Mesenchymal stem cell (in vitro differentiated cells and primary cell): ENCODE results near the gene PCNX2.
A peak's percentile ranks its signal among the peaks of the same experiment; 100 is the strongest.

Source experiments
- DNase-seq: peaks from one replicate; pipeline ENCODE4 v3.0.0-alpha.2; 2013
- H2AFZ ChIP-seq: one replicate; pipeline ENCODE4 v1.6.1; 2013; ENCODE audit warnings: low read depth, mild to moderate bottlenecking, control low read depth, inconsistent platforms, low read length, moderate library complexity
- H2AK5ac ChIP-seq: 2 replicates; pipeline ENCODE4 v1.6.1; 2013; ENCODE audit warnings: low read length, moderate library complexity, mild to moderate bottlenecking, inconsistent platforms; ENCODE audit not compliant: severe bottlenecking
- H2BK120ac ChIP-seq: one replicate; pipeline ENCODE4 v1.6.1; 2013; ENCODE audit warnings: low read depth, mild to moderate bottlenecking, inconsistent platforms, low read length, moderate library complexity
- H2BK12ac ChIP-seq, 2 experiments: one replicate each; pipeline ENCODE4 v1.6.1; 2013; ENCODE audit warnings: inconsistent platforms in 2 of 2, low read length in 2 of 2, mild to moderate bottlenecking in 2 of 2, moderate library complexity in 2 of 2, control low read depth in 1 of 2
- H2BK15ac ChIP-seq: one replicate; pipeline ENCODE4 v1.6.1; 2013; ENCODE audit warnings: mild to moderate bottlenecking, low read depth, inconsistent platforms; ENCODE audit not compliant: poor library complexity, severe bottlenecking
- H2BK5ac ChIP-seq: 2 replicates; pipeline ENCODE4 v1.6.1; 2013; ENCODE audit warnings: low read depth, mild to moderate bottlenecking, low read length, control low read depth, inconsistent platforms; ENCODE audit not compliant: poor library complexity, severe bottlenecking
- H3K14ac ChIP-seq, 2 experiments: one replicate each; pipeline ENCODE4 v1.6.1; 2013; ENCODE audit warnings: inconsistent platforms in 2 of 2, low read length in 2 of 2, control low read depth in 1 of 2, mild to moderate bottlenecking in 1 of 2, moderate library complexity in 1 of 2
- H3K18ac ChIP-seq, 2 experiments: one replicate each; pipeline ENCODE4 v1.6.1; 2013; ENCODE audit warnings: inconsistent platforms in 2 of 2, low read length in 2 of 2, control low read depth in 1 of 2, low read depth in 1 of 2, mild to moderate bottlenecking in 1 of 2
- H3K23ac ChIP-seq, 2 experiments: one replicate each; pipeline ENCODE4 v1.6.1; 2013; ENCODE audit warnings: inconsistent platforms in 2 of 2, low read length in 2 of 2, mild to moderate bottlenecking in 2 of 2, moderate library complexity in 2 of 2, control low read depth in 1 of 2
- H3K27ac ChIP-seq: 2 replicates; pipeline ENCODE4 v1.5.1; 2013; ENCODE audit warnings: mild to moderate bottlenecking, moderate library complexity, low read length, control low read depth, inconsistent platforms; ENCODE audit not compliant: poor library complexity, severe bottlenecking
- H3K27me3 ChIP-seq, 2 experiments: 2 replicates each; pipeline versions ENCODE4 v1.6.1 to v1.7.0; 2013; ENCODE audit warnings: low read length in 2 of 2, mild to moderate bottlenecking in 2 of 2, moderate library complexity in 2 of 2, control low read depth in 1 of 2, inconsistent platforms in 1 of 2; ENCODE audit not compliant: control insufficient read depth in 1 of 2, insufficient read depth in 1 of 2
- H3K36me3 ChIP-seq, 2 experiments: 2 replicates each; pipeline versions ENCODE4 v1.6.1 to v1.7.0; 2013; ENCODE audit warnings: low read length in 2 of 2, control low read depth in 1 of 2, inconsistent platforms in 1 of 2, low read depth in 1 of 2, mild to moderate bottlenecking in 1 of 2; ENCODE audit not compliant: insufficient read depth in 2 of 2, control insufficient read depth in 1 of 2
- H3K4ac ChIP-seq, 2 experiments: one replicate each; pipeline ENCODE4 v1.6.1; 2013; ENCODE audit warnings: inconsistent platforms in 2 of 2, low read length in 2 of 2, mild to moderate bottlenecking in 2 of 2, moderate library complexity in 2 of 2, control low read depth in 1 of 2, low read depth in 1 of 2
- H3K4me1 ChIP-seq: 2 replicates; pipeline ENCODE4 v1.6.1; 2013; ENCODE audit warnings: low read depth, low read length, control low read depth; ENCODE audit not compliant: control insufficient read depth, insufficient read depth
- H3K4me2 ChIP-seq: 2 replicates; pipeline ENCODE4 v1.6.1; 2013; ENCODE audit warnings: low read length, mild to moderate bottlenecking, inconsistent platforms; ENCODE audit not compliant: poor library complexity, severe bottlenecking
- H3K4me3 ChIP-seq, 2 experiments: 2 replicates each; pipeline versions ENCODE4 v1.5.1 to v1.7.0; 2013; ENCODE audit warnings: low read length in 2 of 2, mild to moderate bottlenecking in 2 of 2, control low read depth in 1 of 2, low read depth in 1 of 2; ENCODE audit not compliant: insufficient read depth in 1 of 2
- H3K79me1 ChIP-seq: replicated peaks from 2 replicates; pipeline ENCODE4 v1.6.1; 2013; ENCODE audit warnings: mild to moderate bottlenecking, control low read depth, low read length, inconsistent platforms; ENCODE audit not compliant: poor library complexity, severe bottlenecking
- H3K9ac ChIP-seq: 2 replicates; pipeline ENCODE4 v1.7.0; 2013; ENCODE audit warnings: mild to moderate bottlenecking, low read length, moderate library complexity
- H3K9me3 ChIP-seq: 2 replicates; pipeline ENCODE4 v1.7.0; 2013; ENCODE audit warnings: mild to moderate bottlenecking, low read length; ENCODE audit not compliant: control insufficient read depth
- H4K8ac ChIP-seq: one replicate; pipeline ENCODE4 v1.6.1; 2013; ENCODE audit warnings: inconsistent platforms, mild to moderate bottlenecking, low read length, moderate library complexity
- H4K91ac ChIP-seq: one replicate; pipeline ENCODE4 v1.6.1; 2013; ENCODE audit warnings: mild to moderate bottlenecking, low read length, inconsistent platforms
- WGBS: methylation state at CpG from one replicate; pipeline ENCODE4 v1.1.7; 2013; ENCODE audit warnings: mixed read lengths; 5-methylcytosine and 5-hydroxymethylcytosine counted together

The PCNX2 gene

DNA sequence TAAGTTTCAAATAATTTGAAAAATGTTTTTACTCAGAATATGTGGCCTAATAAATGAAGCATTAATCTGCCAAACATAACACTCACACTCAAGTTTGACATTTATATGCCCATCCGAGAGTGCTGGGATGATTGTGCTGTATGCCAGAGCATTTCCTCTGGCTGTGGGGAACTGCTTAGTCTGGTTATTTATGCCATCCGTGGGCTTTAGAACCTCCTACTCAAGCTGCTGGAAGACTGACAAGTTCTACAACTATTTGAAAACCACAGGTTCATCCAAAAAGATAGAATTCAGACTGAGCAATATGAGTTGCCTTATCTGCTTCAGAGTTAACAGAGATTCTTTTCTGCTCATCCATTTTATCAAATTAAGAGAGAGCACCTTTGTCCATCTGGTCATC is 25.9 kb downstream of the PCNX2 start:
- Histone ChIP-seq H2BK15ac (no peak overlapping the region), H3K4ac (no peak overlapping the region), H3K14ac (no peak overlapping the region), H3K4me1 (peaks cover 6% of the 10 kb centered on the region), H2BK12ac (no peak overlapping the region), H3K9me3 (no peaks in the 10 kb centered on the region), H3K36me3 (peaks cover 0 to 2% of the 10 kb centered on the region in 2 experiments), H3K4me3 (no peak overlapping the region), H2AK5ac (no peak overlapping the region), H3K23ac (peak overlapping the region in 1 of 2 experiments; percentile 9), H3K79me1 (peaks cover 35% of the 10 kb centered on the region), H4K91ac (no peak overlapping the region), H3K27ac (no peak overlapping the region), H3K18ac (no peak overlapping the region), H2BK5ac (no peak overlapping the region), H3K27me3 (no peaks in the 10 kb centered on the region), H4K8ac (no peak overlapping the region), H2AFZ (no peak overlapping the region), H3K4me2 (no peak overlapping the region), H3K9ac (no peak overlapping the region), H2BK120ac (no peak overlapping the region)
- WGBS, result 57% methylated on average over 2 of the region's 2 CpGs
- DNase-seq, result no peak

DNA sequence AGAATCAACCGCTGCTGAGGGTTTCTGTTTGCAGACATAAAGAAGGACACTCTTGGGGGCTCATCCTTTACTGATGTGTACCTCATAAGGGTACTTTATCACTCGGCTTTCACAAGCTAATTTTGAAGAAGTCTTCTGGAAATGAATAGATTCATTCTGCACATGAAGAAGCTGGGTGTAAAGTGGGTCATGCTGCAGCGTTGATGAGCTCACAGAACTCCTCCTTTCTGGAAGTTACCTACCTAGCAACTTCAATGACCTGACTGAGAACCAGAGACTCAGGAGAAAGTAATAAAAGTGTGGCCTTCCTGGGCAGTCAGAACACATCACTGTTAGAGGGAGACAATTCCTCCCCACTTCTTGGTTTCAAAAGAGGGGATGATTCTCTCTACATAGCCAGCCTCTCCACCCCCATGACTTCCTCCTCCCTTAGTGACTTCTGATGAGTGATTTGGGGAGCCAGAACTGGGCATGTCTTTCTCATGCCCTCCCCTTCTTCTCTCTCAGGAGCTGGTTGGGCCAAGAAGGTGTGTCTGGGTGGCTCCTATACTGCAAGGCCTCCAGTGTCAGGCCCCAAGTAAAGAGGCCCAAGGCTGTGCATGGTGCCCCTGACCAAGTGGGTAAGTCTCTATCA is 27.0 kb downstream of the PCNX2 start:
- no peak overlapping the region for H4K8ac ChIP-seq
- H3K36me3 ChIP-seq, result peaks cover 0 to 7% of the 10 kb centered on the region in 2 experiments
- H3K79me1 ChIP-seq, result peaks cover 39% of the 10 kb centered on the region
- no peak overlapping the region for H2BK120ac ChIP-seq
- H3K27ac ChIP-seq, result no peak overlapping the region
- H3K14ac ChIP-seq, result no peak overlapping the region
- no peak overlapping the region for H3K23ac ChIP-seq
- H2AK5ac ChIP-seq, result no peak overlapping the region
- no peak overlapping the region for H3K9ac ChIP-seq
- no peak overlapping the region for H2AFZ ChIP-seq
- H3K4ac ChIP-seq, result no peak overlapping the region
- no peak overlapping the region for H2BK5ac ChIP-seq
- no peaks in the 10 kb centered on the region for H3K9me3 ChIP-seq
- H3K27me3 ChIP-seq, result no peaks in the 10 kb centered on the region
- no peak overlapping the region for H4K91ac ChIP-seq
- no peak overlapping the region for H3K4me2 ChIP-seq
- no peak overlapping the region for H2BK15ac ChIP-seq
- H3K4me1 ChIP-seq, result peaks cover 6% of the 10 kb centered on the region
- WGBS, result 98% methylated on average over 2 of the region's 3 CpGs
- no peak overlapping the region for H2BK12ac ChIP-seq
- H3K4me3 ChIP-seq, result no peak overlapping the region
- no peak overlapping the region for H3K18ac ChIP-seq
- DNase-seq, result no peak

DNA sequence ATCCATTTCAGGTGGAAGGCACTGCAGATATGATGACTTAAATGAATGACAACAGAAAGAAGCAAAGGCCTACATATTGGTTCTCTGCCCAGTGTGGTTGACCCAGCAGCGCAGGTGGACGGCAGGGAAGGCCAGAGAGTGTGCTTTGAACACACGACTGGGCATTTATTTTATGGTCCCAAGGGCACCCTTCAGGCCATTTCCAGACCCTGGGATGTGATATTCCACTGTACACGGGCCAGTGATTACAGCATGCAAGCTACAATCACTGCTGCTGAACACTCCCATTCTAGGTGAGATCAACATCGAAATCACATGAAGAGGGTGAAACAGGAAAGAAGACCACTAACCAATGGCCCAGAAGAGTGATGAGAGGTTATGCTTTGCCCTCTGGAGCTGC is 33.8 kb downstream of the PCNX2 start:
- Histone ChIP-seq H3K79me1 (peaks cover 37% of the 10 kb centered on the region), H3K4me3 (no peak overlapping the region), H4K8ac (no peak overlapping the region), H3K4ac (peak overlapping the region in 1 of 2 experiments; percentile 30), H2BK12ac (no peak overlapping the region), H3K14ac (peak overlapping the region in 1 of 2 experiments; percentile 76), H4K91ac (no peak overlapping the region), H3K18ac (no peak overlapping the region), H3K23ac (no peak overlapping the region), H2AFZ (no peak overlapping the region), H3K9me3 (no peaks in the 10 kb centered on the region), H2BK15ac (no peak overlapping the region), H2BK5ac (no peak overlapping the region), H2AK5ac (peak overlapping the region; percentile 59), H2BK120ac (no peak overlapping the region), H3K36me3 (peaks cover 14 to 70% of the 10 kb centered on the region in 2 experiments), H3K4me1 (peaks cover 6% of the 10 kb centered on the region), H3K9ac (no peak overlapping the region), H3K27ac (peak overlapping the region; percentile 8), H3K27me3 (no peaks in the 10 kb centered on the region), H3K4me2 (no peak overlapping the region)
- 93% methylated on average over 5 of the region's 5 CpGs for WGBS
- no peak for DNase-seq

GRCh38 chr1:233261206-233261605 is 34.3 kb downstream of the PCNX2 start:
- Histone ChIP-seq H3K9me3 (no peaks in the 10 kb centered on the region), H3K27ac (no peak overlapping the region), H2BK15ac (no peak overlapping the region), H3K4ac (no peak overlapping the region), H3K27me3 (no peaks in the 10 kb centered on the region), H3K4me2 (no peak overlapping the region), H3K18ac (no peak overlapping the region), H2AK5ac (no peak overlapping the region), H3K9ac (no peak overlapping the region), H2BK5ac (no peak overlapping the region), H2BK12ac (no peak overlapping the region), H4K8ac (no peak overlapping the region), H3K36me3 (peaks cover 14 to 74% of the 10 kb centered on the region in 2 experiments), H3K14ac (no peak overlapping the region), H2BK120ac (no peak overlapping the region), H2AFZ (no peak overlapping the region), H4K91ac (no peak overlapping the region), H3K4me3 (no peak overlapping the region), H3K23ac (no peak overlapping the region), H3K4me1 (peaks cover 6% of the 10 kb centered on the region), H3K79me1 (peaks cover 36% of the 10 kb centered on the region)
- DNase-seq, result no peak
- 85% methylated on average over 2 of the region's 3 CpGs for WGBS
